GM12878 (cell line): ENCODE data around the gene STAG1.

Experiments used
- CTCF ChIP-seq, 3 experiments: IDR thresholded peaks in 2 of 3; conservative IDR thresholded peaks in 1 of 3; 2 replicates each; pipeline ENCODE4 v1.5.1; 2011; ENCODE audit warnings: low read depth in 3 of 3, low read length in 3 of 3, mild to moderate bottlenecking in 3 of 3, control low read depth in 2 of 3, moderate library complexity in 2 of 3, inconsistent platforms in 1 of 3, mixed read lengths in 1 of 3; ENCODE audit not compliant: control insufficient read depth in 2 of 3, insufficient read depth in 1 of 3; ENCODE audit errors: extremely low read depth in 1 of 3
- IRF4 ChIP-seq: IDR thresholded peaks from 2 replicates; pipeline ENCODE4 v1.6.1; 2011; ENCODE audit warnings: low read depth, low read length
- KAT2A ChIP-seq: conservative IDR thresholded peaks from 2 replicates; pipeline ENCODE4 v1.6.1; 2011; ENCODE audit warnings: low read depth, low read length; ENCODE audit not compliant: control insufficient read depth
- POLR2A ChIP-seq: IDR thresholded peaks from 2 replicates; pipeline ENCODE4 v1.6.1; 2011; ENCODE audit warnings: low read depth, mild to moderate bottlenecking, low read length

- TF ChIP-seq IRF4 = no peak
- TF ChIP-seq KAT2A = no peak
- TF ChIP-seq CTCF (IDR thresholded peaks at IDR 0.05 in 2 of 3, conservative IDR thresholded peaks at IDR 0.05 in 1 of 3; ENCODE audit: control insufficient read depth in 2 of 3, extremely low read depth in 1 of 3, insufficient read depth in 1 of 3, low read depth in 3 of 3, low read length in 3 of 3) = no peak
- no peak for TF ChIP-seq POLR2A
These were observed 398.7 kb downstream of the STAG1 start for GRCh38 chr3:136353461-136353860.
